ENCODE measurements around the gene MAST3. TPM values are rescaled to one million over a fixed set of nuclear protein-coding genes. Genes with fewer than 3 reads are reported as not detected.

Gene MAST3
- 4.4 TPM for polyA plus RNA-seq (2013, experiment 1 of 2)
- 4.7 TPM for polyA plus RNA-seq (2013, experiment 2 of 2)

DNA sequence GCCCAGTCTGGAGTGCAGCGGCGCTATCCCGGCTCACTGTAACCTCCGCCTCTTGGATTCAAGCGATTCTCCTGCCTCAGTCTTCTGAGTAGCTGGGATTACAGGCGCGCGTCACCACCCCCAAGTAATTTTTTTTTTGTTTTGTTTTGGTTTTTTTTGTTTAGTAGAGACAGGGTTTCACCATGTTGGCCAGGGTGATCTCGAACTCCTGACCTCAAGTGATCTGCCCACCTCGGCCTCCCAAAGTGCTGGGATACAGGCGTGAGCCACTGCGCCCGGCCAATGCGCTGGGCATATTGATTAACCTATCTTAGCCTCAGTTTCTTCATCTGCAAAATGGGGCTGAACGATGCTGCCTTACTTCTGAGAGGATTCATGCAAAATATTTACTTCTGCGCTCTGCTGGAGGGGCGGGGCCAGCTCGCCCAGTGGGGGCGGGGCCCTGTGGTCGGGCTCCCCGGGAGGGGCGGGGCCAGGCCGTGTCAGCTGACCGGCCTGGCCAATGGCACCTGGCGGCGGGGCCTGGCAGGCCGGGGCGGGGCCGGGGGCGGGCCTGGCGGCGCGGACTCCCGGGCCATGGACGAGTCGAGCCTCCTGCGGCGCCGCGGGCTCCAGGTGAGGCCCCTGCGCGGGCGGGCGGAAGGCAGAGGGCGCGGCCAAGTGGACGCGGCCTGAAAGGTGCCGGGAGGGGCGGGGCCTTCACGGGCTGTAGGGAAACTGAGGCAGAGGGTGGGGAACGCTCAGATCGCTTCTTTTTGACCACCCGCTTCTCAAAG lies at the start of gene MAST3:
MAST3 (plus strand) TSS at position 562 of the 776 bp plus-strand sequence; CDS start at position 577, 15 bp downstream.
- no peak within 1 kb of the TSS for H3K27ac ChIP-seq (ENCODE audit: low read length, poor library complexity, severe bottlenecking)
- H3K4me1 ChIP-seq (ENCODE audit: control insufficient read depth, insufficient read depth, low read depth, low read length), result peaks cover 18% of the 10 kb centered on the region
- no peak within 1 kb of the TSS for H2AK5ac ChIP-seq (ENCODE audit: low read length, severe bottlenecking)
- peak within 1 kb of the TSS; percentile 34 to 68 for H3K4me3 ChIP-seq (ENCODE audit: insufficient read depth in 1 of 2, low read depth in 1 of 2, low read length in 2 of 2)
- H2AFZ ChIP-seq (ENCODE audit: low read depth, low read length), result no peak within 1 kb of the TSS
- no peaks in the 10 kb centered on the region for H3K9me3 ChIP-seq (ENCODE audit: control insufficient read depth, low read length)
- no peak within 1 kb of the TSS for H2BK120ac ChIP-seq (ENCODE audit: low read depth, low read length)
- peak; percentile 77 for DNase-seq
- H2BK5ac ChIP-seq (ENCODE audit: low read depth, low read length, poor library complexity, severe bottlenecking), result no peak within 1 kb of the TSS
- H4K91ac ChIP-seq (ENCODE audit: low read length), result peak within 1 kb of the TSS; percentile 1
- peak within 1 kb of the TSS; percentile 33 for H3K9ac ChIP-seq (ENCODE audit: low read length)
- peak within 1 kb of the TSS in 1 of 2 experiments; percentile 31 for H3K4ac ChIP-seq (ENCODE audit: low read depth in 1 of 2, low read length in 2 of 2)
- no peak within 1 kb of the TSS for H3K23ac ChIP-seq (ENCODE audit: low read length in 2 of 2)
- peak within 1 kb of the TSS; percentile 57 for H2BK15ac ChIP-seq (ENCODE audit: low read depth, poor library complexity, severe bottlenecking)
- H2BK12ac ChIP-seq (ENCODE audit: low read length in 2 of 2), result no peak within 1 kb of the TSS
- WGBS, result 28% methylated on average over 47 of the region's 54 CpGs
- no peaks in the 10 kb centered on the region for H3K36me3 ChIP-seq (ENCODE audit: control insufficient read depth in 1 of 2, insufficient read depth in 2 of 2, low read depth in 1 of 2, low read length in 2 of 2)
- peaks cover 34 to 41% of the 10 kb centered on the region in 2 experiments for H3K27me3 ChIP-seq (ENCODE audit: control insufficient read depth in 1 of 2, insufficient read depth in 1 of 2, low read length in 2 of 2)
- H3K4me2 ChIP-seq (ENCODE audit: low read length, poor library complexity, severe bottlenecking), result peak within 1 kb of the TSS; percentile 58
- no peaks in the 10 kb centered on the region for H3K79me1 ChIP-seq (replicated peaks; ENCODE audit: low read length, poor library complexity, severe bottlenecking)
- H3K14ac ChIP-seq (ENCODE audit: low read length in 2 of 2), result no peak within 1 kb of the TSS
- peak within 1 kb of the TSS in 1 of 2 experiments; percentile 77 for H3K18ac ChIP-seq (ENCODE audit: low read depth in 1 of 2, low read length in 2 of 2)
- H4K8ac ChIP-seq (ENCODE audit: low read length), result peak within 1 kb of the TSS; percentile 75

DNA sequence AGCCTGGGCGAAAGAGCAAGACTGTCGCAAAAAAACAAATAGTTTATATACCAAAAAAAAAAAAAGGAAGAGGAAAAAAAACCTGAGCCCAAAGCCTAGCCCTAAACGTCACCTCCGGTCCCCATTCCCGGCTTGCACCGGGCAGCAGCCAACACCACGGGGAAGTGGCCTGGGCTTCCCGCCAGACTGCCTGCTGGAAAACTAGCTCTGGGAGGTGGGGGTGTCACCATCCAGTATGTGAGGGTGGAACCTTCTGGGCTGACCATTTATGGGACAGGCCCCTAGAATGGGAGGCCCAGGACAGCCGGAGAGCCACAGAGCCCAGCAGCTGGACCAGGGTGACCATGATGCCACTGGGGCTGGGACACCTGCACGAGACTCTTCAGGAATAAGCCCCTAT lies 48.2 kb upstream of the MAST3 start:
- Histone ChIP-seq H3K79me1 (replicated peaks; ENCODE audit: low read length, poor library complexity, severe bottlenecking) (no peaks in the 10 kb centered on the region), H3K4ac (ENCODE audit: low read depth in 1 of 2, low read length in 2 of 2) (no peak overlapping the region), H3K9ac (ENCODE audit: low read length) (no peak overlapping the region), H3K4me3 (ENCODE audit: insufficient read depth in 1 of 2, low read depth in 1 of 2, low read length in 2 of 2) (no peak overlapping the region), H4K8ac (ENCODE audit: low read length) (no peak overlapping the region), H3K18ac (ENCODE audit: low read depth in 1 of 2, low read length in 2 of 2) (no peak overlapping the region), H2BK12ac (ENCODE audit: low read length in 2 of 2) (no peak overlapping the region), H2BK15ac (ENCODE audit: low read depth, poor library complexity, severe bottlenecking) (no peak overlapping the region), H3K14ac (ENCODE audit: low read length in 2 of 2) (no peak overlapping the region), H3K23ac (ENCODE audit: low read length in 2 of 2) (no peak overlapping the region), H4K91ac (ENCODE audit: low read length) (no peak overlapping the region), H3K9me3 (ENCODE audit: control insufficient read depth, low read length) (no peaks in the 10 kb centered on the region), H3K4me1 (ENCODE audit: control insufficient read depth, insufficient read depth, low read depth, low read length) (peaks cover 11% of the 10 kb centered on the region), H3K27me3 (ENCODE audit: control insufficient read depth in 1 of 2, insufficient read depth in 1 of 2, low read length in 2 of 2) (no peaks in the 10 kb centered on the region), H3K27ac (ENCODE audit: low read length, poor library complexity, severe bottlenecking) (no peak overlapping the region), H2AK5ac (ENCODE audit: low read length, severe bottlenecking) (no peak overlapping the region), H3K4me2 (ENCODE audit: low read length, poor library complexity, severe bottlenecking) (no peak overlapping the region), H2AFZ (ENCODE audit: low read depth, low read length) (no peak overlapping the region), H3K36me3 (ENCODE audit: control insufficient read depth in 1 of 2, insufficient read depth in 2 of 2, low read depth in 1 of 2, low read length in 2 of 2) (no peaks in the 10 kb centered on the region), H2BK5ac (ENCODE audit: low read depth, low read length, poor library complexity, severe bottlenecking) (no peak overlapping the region), H2BK120ac (ENCODE audit: low read depth, low read length) (no peak overlapping the region)
- no peak for DNase-seq
- WGBS, result 83% methylated on average over 10 of the region's 10 CpGs

DNA sequence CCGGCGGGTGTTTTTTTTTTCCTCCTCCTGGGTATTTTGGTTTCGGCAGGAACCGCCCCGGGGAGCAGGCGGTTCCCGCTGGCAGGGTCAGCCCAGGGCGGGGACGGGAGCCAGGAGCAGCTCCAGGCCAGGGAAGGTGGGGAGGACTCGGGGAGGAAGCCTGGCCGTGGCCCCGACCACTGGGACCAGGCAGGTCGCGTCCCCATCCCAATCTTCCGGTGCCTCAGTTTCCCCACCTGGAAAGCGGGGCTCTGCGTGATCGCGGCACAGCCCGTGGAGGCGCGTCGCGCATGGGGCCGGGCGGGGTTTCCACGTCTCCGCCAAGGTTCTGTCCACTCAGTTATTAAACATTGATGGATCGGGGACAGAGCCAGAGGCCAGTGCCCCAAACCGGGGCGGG lies 45.7 kb upstream of the MAST3 start:
- no peak overlapping the region for H2BK12ac ChIP-seq (ENCODE audit: low read length in 2 of 2)
- H3K27ac ChIP-seq (ENCODE audit: low read length, poor library complexity, severe bottlenecking), result no peak overlapping the region
- H3K23ac ChIP-seq (ENCODE audit: low read length in 2 of 2), result no peak overlapping the region
- no peak overlapping the region for H3K4me3 ChIP-seq (ENCODE audit: insufficient read depth in 1 of 2, low read depth in 1 of 2, low read length in 2 of 2)
- H3K27me3 ChIP-seq (ENCODE audit: control insufficient read depth in 1 of 2, insufficient read depth in 1 of 2, low read length in 2 of 2), result no peaks in the 10 kb centered on the region
- no peak overlapping the region for H2AFZ ChIP-seq (ENCODE audit: low read depth, low read length)
- H2BK15ac ChIP-seq (ENCODE audit: low read depth, poor library complexity, severe bottlenecking), result no peak overlapping the region
- WGBS, result 77% methylated on average over 30 of the region's 31 CpGs
- no peak for DNase-seq
- no peaks in the 10 kb centered on the region for H3K9me3 ChIP-seq (ENCODE audit: control insufficient read depth, low read length)
- no peak overlapping the region for H3K4ac ChIP-seq (ENCODE audit: low read depth in 1 of 2, low read length in 2 of 2)
- H4K91ac ChIP-seq (ENCODE audit: low read length), result no peak overlapping the region
- H3K4me2 ChIP-seq (ENCODE audit: low read length, poor library complexity, severe bottlenecking), result no peak overlapping the region
- no peak overlapping the region for H4K8ac ChIP-seq (ENCODE audit: low read length)
- no peak overlapping the region for H2BK120ac ChIP-seq (ENCODE audit: low read depth, low read length)
- H3K14ac ChIP-seq (ENCODE audit: low read length in 2 of 2), result no peak overlapping the region
- H3K79me1 ChIP-seq (replicated peaks; ENCODE audit: low read length, poor library complexity, severe bottlenecking), result no peaks in the 10 kb centered on the region
- H2BK5ac ChIP-seq (ENCODE audit: low read depth, low read length, poor library complexity, severe bottlenecking), result no peak overlapping the region
- H3K4me1 ChIP-seq (ENCODE audit: control insufficient read depth, insufficient read depth, low read depth, low read length), result no peaks in the 10 kb centered on the region
- no peaks in the 10 kb centered on the region for H3K36me3 ChIP-seq (ENCODE audit: control insufficient read depth in 1 of 2, insufficient read depth in 2 of 2, low read depth in 1 of 2, low read length in 2 of 2)
- no peak overlapping the region for H2AK5ac ChIP-seq (ENCODE audit: low read length, severe bottlenecking)
- H3K9ac ChIP-seq (ENCODE audit: low read length), result no peak overlapping the region
- no peak overlapping the region for H3K18ac ChIP-seq (ENCODE audit: low read depth in 1 of 2, low read length in 2 of 2)

DNA sequence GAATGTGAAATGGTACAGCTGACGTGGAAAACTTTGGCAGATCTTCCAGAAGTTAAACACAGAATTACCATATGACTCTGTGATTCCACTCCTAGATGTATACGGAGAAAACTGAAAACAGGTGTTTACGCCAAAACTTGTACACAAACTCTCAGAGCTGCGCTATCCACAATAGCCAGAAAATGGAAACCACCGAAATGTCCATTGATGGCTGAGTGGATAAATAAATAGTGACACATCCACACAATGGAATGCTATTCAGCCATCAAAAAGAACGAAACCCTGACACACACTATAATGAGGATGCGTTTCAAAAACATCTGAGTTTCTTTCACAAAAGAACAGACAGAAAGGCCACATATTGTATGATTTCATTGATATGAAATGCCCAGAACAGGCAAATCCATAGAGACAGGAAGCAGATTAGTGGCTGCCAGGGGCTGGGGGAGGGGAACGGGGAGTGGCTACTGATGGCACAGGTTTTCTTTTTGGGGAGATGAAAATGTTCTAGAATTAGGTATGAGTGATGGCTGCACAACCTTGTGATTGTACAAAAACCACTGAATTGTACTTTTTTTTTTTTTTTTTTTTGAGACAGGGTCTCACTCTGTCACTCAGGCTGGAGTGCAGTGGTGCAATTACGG lies 43.9 kb upstream of the MAST3 start:
- no peaks in the 10 kb centered on the region for H3K27me3 ChIP-seq (ENCODE audit: control insufficient read depth in 1 of 2, insufficient read depth in 1 of 2, low read length in 2 of 2)
- H3K23ac ChIP-seq (ENCODE audit: low read length in 2 of 2), result no peak overlapping the region
- H3K4me1 ChIP-seq (ENCODE audit: control insufficient read depth, insufficient read depth, low read depth, low read length), result peaks cover 6% of the 10 kb centered on the region
- no peak overlapping the region for H3K14ac ChIP-seq (ENCODE audit: low read length in 2 of 2)
- H2BK15ac ChIP-seq (ENCODE audit: low read depth, poor library complexity, severe bottlenecking), result no peak overlapping the region
- peak; percentile 62 for DNase-seq
- no peak overlapping the region for H2AK5ac ChIP-seq (ENCODE audit: low read length, severe bottlenecking)
- H2BK12ac ChIP-seq (ENCODE audit: low read length in 2 of 2), result no peak overlapping the region
- no peak overlapping the region for H4K8ac ChIP-seq (ENCODE audit: low read length)
- H3K4me3 ChIP-seq (ENCODE audit: insufficient read depth in 1 of 2, low read depth in 1 of 2, low read length in 2 of 2), result no peak overlapping the region
- H3K9me3 ChIP-seq (ENCODE audit: control insufficient read depth, low read length), result no peaks in the 10 kb centered on the region
- no peaks in the 10 kb centered on the region for H3K79me1 ChIP-seq (replicated peaks; ENCODE audit: low read length, poor library complexity, severe bottlenecking)
- H2BK120ac ChIP-seq (ENCODE audit: low read depth, low read length), result no peak overlapping the region
- H2AFZ ChIP-seq (ENCODE audit: low read depth, low read length), result no peak overlapping the region
- no peak overlapping the region for H4K91ac ChIP-seq (ENCODE audit: low read length)
- no peak overlapping the region for H3K18ac ChIP-seq (ENCODE audit: low read depth in 1 of 2, low read length in 2 of 2)
- WGBS, result 86% methylated on average over 9 of the region's 9 CpGs
- H3K27ac ChIP-seq (ENCODE audit: low read length, poor library complexity, severe bottlenecking), result no peak overlapping the region
- no peak overlapping the region for H2BK5ac ChIP-seq (ENCODE audit: low read depth, low read length, poor library complexity, severe bottlenecking)
- H3K36me3 ChIP-seq (ENCODE audit: control insufficient read depth in 1 of 2, insufficient read depth in 2 of 2, low read depth in 1 of 2, low read length in 2 of 2), result no peaks in the 10 kb centered on the region
- no peak overlapping the region for H3K4ac ChIP-seq (ENCODE audit: low read depth in 1 of 2, low read length in 2 of 2)
- H3K4me2 ChIP-seq (ENCODE audit: low read length, poor library complexity, severe bottlenecking), result no peak overlapping the region
- H3K9ac ChIP-seq (ENCODE audit: low read length), result no peak overlapping the region

Data from mesenchymal stem cell (in vitro differentiated cells and primary cell).